IMR-90 (cell line): ENCODE data around the gene LDB1. TPM values are rescaled to one million over a fixed set of nuclear protein-coding genes. Genes with fewer than 3 reads are reported as not detected.

Experiments
- ATAC-seq: fragments of 200-7000 bp; cut with Tn5 transposase; 2 replicates; pipeline ENCODE4 v1.9.1; 2020; ENCODE audit warnings: low read depth, mild to moderate bottlenecking, moderate library complexity
- BruUV-seq: library from RNA; stranded (reverse); fragments of 400-500 nt; replicated peaks from 2 replicates; lab custom pipeline; 2021; lab: Mats Ljungman, UMichigan
- CTCF ChIA-PET: fragments of 300-600 bp; formaldehyde crosslinking; extraction: SDS; loops from one replicate; lab custom pipeline; 2021; ENCODE audit warnings: antibody characterized with exemption; lab: Yijun Ruan, JAX
- POLR2A ChIA-PET: fragments of 300-600 bp; sonication (Branson Sonifier 250); formaldehyde crosslinking; loops from one replicate; lab custom pipeline; 2022; ENCODE audit warnings: antibody characterized with exemption; ENCODE audit not compliant: unreplicated experiment; lab: Charles Lee
- DNase-seq: peaks from one replicate; pipeline ENCODE4 v3.0.0; 2013
- H2AFZ ChIP-seq: replicated peaks from 2 replicates; pipeline ENCODE3; 2013; ENCODE audit warnings: low read length, mild to moderate bottlenecking; ENCODE audit not compliant: poor library complexity
- H2AK5ac ChIP-seq: 2 replicates; pipeline ENCODE4 v1.6.1; 2013; ENCODE audit warnings: low read depth, low read length, inconsistent platforms
- H2AK9ac ChIP-seq: replicated peaks from 2 replicates; pipeline ENCODE3; 2013; ENCODE audit warnings: mild to moderate bottlenecking, low read depth, low read length, moderate library complexity; ENCODE audit not compliant: poor library complexity
- H2BK120ac ChIP-seq: 2 replicates; pipeline ENCODE4 v1.6.1; 2013; ENCODE audit warnings: low read depth, low read length, inconsistent platforms
- H2BK15ac ChIP-seq: 3 replicates; pipeline ENCODE4 v1.6.1; 2013; ENCODE audit warnings: low read depth, low read length, inconsistent platforms
- H2BK20ac ChIP-seq: 2 replicates; pipeline ENCODE4 v1.6.1; 2013; ENCODE audit warnings: low read depth, mild to moderate bottlenecking, inconsistent platforms, low read length, moderate library complexity
- H2BK5ac ChIP-seq: 2 replicates; pipeline ENCODE4 v1.6.1; 2013; ENCODE audit warnings: mild to moderate bottlenecking, low read depth, low read length, inconsistent platforms; ENCODE audit not compliant: poor library complexity, severe bottlenecking
- H3K14ac ChIP-seq: replicated peaks from 2 replicates; pipeline ENCODE4 v1.6.1; 2013; ENCODE audit warnings: low read depth, low read length, inconsistent platforms
- H3K18ac ChIP-seq: 2 replicates; pipeline ENCODE4 v1.6.1; 2013; ENCODE audit warnings: low read depth, low read length, control low read depth
- H3K23ac ChIP-seq: 2 replicates; pipeline ENCODE4 v1.6.1; 2013; ENCODE audit warnings: low read depth, low read length, inconsistent platforms
- H3K27ac ChIP-seq: 2 replicates; pipeline ENCODE4 v1.5.1; 2013; ENCODE audit warnings: mild to moderate bottlenecking, control low read depth, low read length; ENCODE audit not compliant: insufficient read depth
- H3K27me3 ChIP-seq: 2 replicates; pipeline ENCODE4 v1.6.1; 2013; ENCODE audit warnings: low read length; ENCODE audit not compliant: control insufficient read depth, insufficient read depth
- H3K36me3 ChIP-seq: 2 replicates; pipeline ENCODE4 v1.6.1; 2013; ENCODE audit warnings: low read length, mixed read lengths; ENCODE audit not compliant: control insufficient read depth, insufficient read depth
- H3K4ac ChIP-seq: 2 replicates; pipeline ENCODE4 v1.6.1; 2013; ENCODE audit warnings: low read depth, low read length, inconsistent platforms
- H3K4me1 ChIP-seq: 2 replicates; pipeline ENCODE4 v1.6.1; 2013; ENCODE audit warnings: low read length, mixed read lengths; ENCODE audit not compliant: control insufficient read depth, insufficient read depth
- H3K4me2 ChIP-seq: 2 replicates; pipeline ENCODE4 v1.6.1; 2013; ENCODE audit warnings: low read depth, mild to moderate bottlenecking, control low read depth, low read length, moderate library complexity
- H3K4me3 ChIP-seq: 2 replicates; pipeline ENCODE4 v1.5.1; 2013; ENCODE audit warnings: low read depth, mild to moderate bottlenecking, control low read depth, low read length, moderate library complexity; ENCODE audit not compliant: insufficient read depth
- H3K56ac ChIP-seq: 2 replicates; pipeline ENCODE4 v1.6.1; 2013; ENCODE audit warnings: low read length, inconsistent platforms; ENCODE audit not compliant: insufficient read depth; ENCODE audit errors: extremely low read depth
- H3K79me1 ChIP-seq, 2 experiments: 2 replicates each; pipeline ENCODE4 v1.6.1; 2013; ENCODE audit warnings: low read length in 2 of 2, inconsistent platforms in 1 of 2, low read depth in 1 of 2
- H3K9ac ChIP-seq: 2 replicates; pipeline ENCODE4 v1.6.1; 2013; ENCODE audit warnings: low read depth, low read length, control low read depth
- H3K9me1 ChIP-seq: 2 replicates; pipeline ENCODE4 v1.6.1; 2013; ENCODE audit warnings: low read length, inconsistent platforms; ENCODE audit not compliant: insufficient read depth
- H3K9me3 ChIP-seq: 2 replicates; pipeline ENCODE4 v1.6.1; 2013; ENCODE audit warnings: low read length; ENCODE audit not compliant: control insufficient read depth, insufficient read depth
- H4K20me1 ChIP-seq: 2 replicates; pipeline ENCODE4 v1.6.1; 2013; ENCODE audit warnings: low read length, inconsistent platforms; ENCODE audit not compliant: insufficient read depth
- H4K5ac ChIP-seq: 2 replicates; pipeline ENCODE4 v1.6.1; 2013; ENCODE audit warnings: mild to moderate bottlenecking, low read depth, low read length, control low read depth
- H4K8ac ChIP-seq, 2 experiments: 2 replicates each; pipeline ENCODE4 v1.6.1; 2013; ENCODE audit warnings: low read depth in 2 of 2, low read length in 2 of 2, control low read depth in 1 of 2, inconsistent platforms in 1 of 2
- H4K91ac ChIP-seq: 2 replicates; pipeline ENCODE4 v1.6.1; 2013; ENCODE audit warnings: low read depth, low read length, inconsistent platforms; ENCODE audit not compliant: insufficient read depth
- BHLHE40 ChIP-seq: fragments of 150-350 bp; IDR thresholded peaks from 2 replicates; pipeline ENCODE4 v1.6.1; 2016; ENCODE audit warnings: mild to moderate bottlenecking, low read depth, low read length
- CEBPB ChIP-seq: IDR thresholded peaks from 2 replicates; pipeline ENCODE4 v1.6.1; 2012; ENCODE audit warnings: low read depth, low read length, improper control_type of control experiment
- CHD1 ChIP-seq: IDR thresholded peaks from 2 replicates; pipeline ENCODE4 v1.6.1; 2012; ENCODE audit warnings: low read depth, low read length, improper control_type of control experiment
- CTCF ChIP-seq: conservative IDR thresholded peaks from 2 replicates; pipeline ENCODE4 v1.5.1; 2012; ENCODE audit warnings: mild to moderate bottlenecking, low read depth, low read length, improper control_type of control experiment
- FOS ChIP-seq: fragments of 150-350 bp; IDR thresholded peaks from 2 replicates; pipeline ENCODE4 v1.6.1; 2016; ENCODE audit warnings: low read depth, low read length
- MAFK ChIP-seq: IDR thresholded peaks from 2 replicates; pipeline ENCODE4 v1.6.1; 2012; ENCODE audit warnings: low read depth, low read length, improper control_type of control experiment
- MAZ ChIP-seq: IDR thresholded peaks from 2 replicates; pipeline ENCODE4 v1.6.1; 2012; ENCODE audit warnings: low read depth, mild to moderate bottlenecking, low read length, improper control_type of control experiment, moderate library complexity, borderline replicate concordance
- MXI1 ChIP-seq: IDR thresholded peaks from 2 replicates; pipeline ENCODE4 v1.6.1; 2012; ENCODE audit warnings: low read depth, mild to moderate bottlenecking, low read length, moderate library complexity, borderline replicate concordance
- POLR2A ChIP-seq: IDR thresholded peaks from 2 replicates; pipeline ENCODE4 v1.6.1; 2012; ENCODE audit warnings: mild to moderate bottlenecking, low read depth, low read length
- RAD21 ChIP-seq: IDR thresholded peaks from 2 replicates; pipeline ENCODE4 v1.6.1; 2012; ENCODE audit warnings: low read length, improper control_type of control experiment
- RCOR1 ChIP-seq: IDR thresholded peaks from 2 replicates; pipeline ENCODE4 v1.6.1; 2012; ENCODE audit warnings: mild to moderate bottlenecking, low read length, improper control_type of control experiment; ENCODE audit not compliant: insufficient replicate concordance
- RFX5 ChIP-seq: IDR thresholded peaks from 2 replicates; pipeline ENCODE4 v1.8.0; 2012; ENCODE audit warnings: low read depth, mild to moderate bottlenecking, low read length, moderate library complexity
- USF2 ChIP-seq: fragments of 150-350 bp; IDR thresholded peaks from 2 replicates; pipeline ENCODE4 v1.6.1; 2017; ENCODE audit warnings: mild to moderate bottlenecking, antibody characterized with exemption, low read length, low read depth
- WGBS, 2 experiments: methylation state at CpG; one replicate each; pipeline versions ENCODE4 v1.1.5 to v1.1.7; 2013; ENCODE audit warnings: missing lambda C conversion rate in 2 of 2; ENCODE audit not compliant: insufficient read length in 1 of 2; ENCODE audit errors: extremely low coverage in 2 of 2; 5-methylcytosine and 5-hydroxymethylcytosine counted together
- dilution Hi-C: fragments of 300-500 bp; cut with HindIII; formaldehyde crosslinking; loops from one replicate; pipeline ENCODE4 v1.14.3; 2018; ENCODE audit warnings: low sequenced_read_pairs; ENCODE audit not compliant: unreplicated experiment
- in situ Hi-C: fragments of 300-500 bp; cut with MboI; formaldehyde crosslinking; loops from 3 replicates; pipeline ENCODE4 v1.14.3; 2019; ENCODE audit warnings: low sequenced_read_pairs, inconsistent platforms, mixed read lengths
- intact Hi-C: fragments of 100-400 bp; cut with micrococcal nuclease; formaldehyde crosslinking; loops from 2 replicates; pipeline ENCODE4 v1.10.0; 2022
- polyA plus RNA-seq, 3 experiments: library from polyadenylated mRNA; depleted of rRNA; stranded (reverse); fragments of >200 nt; gene quantifications; 2 replicates each; pipeline ENCODE4 v1.2.3, GENCODE V29; 2012; ENCODE audit warnings: low replicate concordance in 1 of 3
- total RNA-seq: library from RNA; depleted of rRNA; stranded (reverse); fragments of >200 nt; gene quantifications from 2 replicates; pipeline ENCODE4 v1.2.3, GENCODE V29; 2012
- TF ChIP-seq, protein P1 (sequence below): fragments of 150-350 bp; IDR thresholded peaks from 2 replicates; pipeline ENCODE4 v1.6.1; 2016; ENCODE audit warnings: low read depth, mild to moderate bottlenecking, low read length, moderate library complexity, borderline replicate concordance

Gene LDB1
- total and polyA plus RNA-seq, 2 of the 4 experiments (the other 2 are of a cell fraction), result 47.9 to 92.4 TPM

GRCh38 chr10:102065561-102066398, 54.4 kb downstream of the LDB1 start:
- Histone ChIP-seq H3K9me3 (no peaks in the 10 kb centered on the region), H2BK15ac (no peak overlapping the region), H3K9ac (peak overlapping the region; percentile 98), H3K9me1 (peaks cover 19% of the 10 kb centered on the region), H3K14ac (peak overlapping the region; percentile 69), H3K56ac (no peak overlapping the region), H3K23ac (peak overlapping the region; percentile 81; the same call in 1 of the 2 replicates), H3K79me1 (peaks cover 22 to 43% of the 10 kb centered on the region in 2 experiments), H3K4ac (peak overlapping the region; percentile 89), H3K36me3 (peaks cover 20% of the 10 kb centered on the region), H3K4me1 (peaks cover 22% of the 10 kb centered on the region), H3K18ac (no peak overlapping the region), H4K91ac (peak overlapping the region; percentile 43; the same call in 1 of the 2 replicates), H3K27me3 (no peaks in the 10 kb centered on the region), H3K4me3 (peak overlapping the region; percentile 68), H2AFZ (peak overlapping the region; percentile 89), H4K5ac (peak overlapping the region; percentile 21; the same call in 1 of the 2 replicates), H3K4me2 (peak overlapping the region; percentile 97), H4K20me1 (peaks cover 33% of the 10 kb centered on the region), H2BK120ac (0 out of 2 replicates have a peak overlapping the region, but pooled peaks have one; percentile 12), H4K8ac (peak overlapping the region; percentile 55 to 69; a peak in 3 of 4 replicates), H2AK5ac (peak overlapping the region; percentile 90), H2BK5ac (peak overlapping the region; percentile 47), H2BK20ac (no peak overlapping the region), H3K27ac (peak overlapping the region; percentile 61), H2AK9ac (peak overlapping the region; percentile 73)
- ATAC-seq, result peak; percentile 45
- in situ Hi-C loops, result no loop called here
- dilution Hi-C loops, result no loop called here
- peak; percentile 13 for DNase-seq
- BruUV-seq, result no TSS peak
- intact Hi-C loops, result no loop called here
- CTCF ChIA-PET, result interaction anchor here (1.5 kb wide), 1 partner anchor 56 kb away, joined by 3 read pairs; no protein-coding TSS in a partner anchor
- WGBS, 2 experiments, result 18% methylated on average over 36 of the region's 63 CpGs; no CpG with 5 or more reads in 1 of the 2 experiments
- POLR2A ChIA-PET, result no interaction called here
- TF ChIP-seq BHLHE40 (no peak), USF2 (no peak), POLR2A (no peak; the same call in 1 of the 2 replicates), MAFK (no peak), RAD21 (no peak; the same call in 1 of the 2 replicates), CEBPB (no peak), MXI1 (no peak), MAZ (no peak), CTCF (no peak), RFX5 (no peak), FOS (no peak), RCOR1 (no peak), CHD1 (no peak)
- TF ChIP-seq, protein P1, sequence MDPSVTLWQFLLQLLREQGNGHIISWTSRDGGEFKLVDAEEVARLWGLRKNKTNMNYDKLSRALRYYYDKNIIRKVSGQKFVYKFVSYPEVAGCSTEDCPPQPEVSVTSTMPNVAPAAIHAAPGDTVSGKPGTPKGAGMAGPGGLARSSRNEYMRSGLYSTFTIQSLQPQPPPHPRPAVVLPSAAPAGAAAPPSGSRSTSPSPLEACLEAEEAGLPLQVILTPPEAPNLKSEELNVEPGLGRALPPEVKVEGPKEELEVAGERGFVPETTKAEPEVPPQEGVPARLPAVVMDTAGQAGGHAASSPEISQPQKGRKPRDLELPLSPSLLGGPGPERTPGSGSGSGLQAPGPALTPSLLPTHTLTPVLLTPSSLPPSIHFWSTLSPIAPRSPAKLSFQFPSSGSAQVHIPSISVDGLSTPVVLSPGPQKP, result no peak
